H1 (cell line): Measurements from ENCODE around the gene HTRA1. TPM values are rescaled to one million over a fixed set of nuclear protein-coding genes. Genes with fewer than 3 reads are reported as not detected.

Experiments used
- CTCF ChIA-PET: fragments of 300-600 bp; sonication (Branson Sonifier 250); formaldehyde crosslinking; loops from one replicate; lab custom pipeline; 2021; ENCODE audit not compliant: partially characterized antibody; lab: Charles Lee
- POLR2A ChIA-PET: fragments of 300-600 bp; sonication (Branson Sonifier 250); formaldehyde crosslinking; loops from one replicate; lab custom pipeline; 2021; ENCODE audit warnings: inconsistent platforms; ENCODE audit not compliant: partially characterized antibody; lab: Charles Lee
- DNase-seq, 2 experiments: peaks; one replicate each; pipeline versions ENCODE4 v3.0.0 to v3.0.0-alpha.2; 2010 to 2022; ENCODE audit warnings: low spot score in 2 of 2, low read depth in 1 of 2, mixed read lengths in 1 of 2
- FAIRE-seq: peaks from 2 replicates; lab custom pipeline; 2011; peaks lifted over from hg19 to GRCh38; lab: Jason Lieb, UNC
- H2AFZ ChIP-seq: 2 replicates; pipeline ENCODE4 v1.8.1; 2012; ENCODE audit warnings: low read length, inconsistent platforms
- H2AK5ac ChIP-seq: 2 replicates; pipeline ENCODE4 v1.6.1; 2013; ENCODE audit warnings: low read depth, low read length
- H2BK120ac ChIP-seq: replicated peaks from 2 replicates; pipeline ENCODE3; 2013; ENCODE audit warnings: low read depth, low read length, inconsistent platforms
- H2BK12ac ChIP-seq: 2 replicates; pipeline ENCODE4 v1.6.1; 2013; ENCODE audit warnings: low read depth, low read length
- H2BK15ac ChIP-seq: 2 replicates; pipeline ENCODE4 v1.6.1; 2013; ENCODE audit warnings: low read length
- H2BK20ac ChIP-seq: 2 replicates; pipeline ENCODE4 v1.6.1; 2013; ENCODE audit warnings: low read length
- H2BK5ac ChIP-seq: 2 replicates; pipeline ENCODE4 v1.6.1; 2013; ENCODE audit warnings: low read depth, low read length
- H3K14ac ChIP-seq: 2 replicates; pipeline ENCODE4 v1.6.1; 2013; ENCODE audit warnings: inconsistent platforms; ENCODE audit not compliant: insufficient read length
- H3K18ac ChIP-seq: 2 replicates; pipeline ENCODE4 v1.6.1; 2013; ENCODE audit warnings: low read length; ENCODE audit errors: extremely low read depth
- H3K23ac ChIP-seq: 2 replicates; pipeline ENCODE4 v1.6.1; 2013; ENCODE audit warnings: inconsistent platforms; ENCODE audit not compliant: insufficient read length
- H3K23me2 ChIP-seq: 2 replicates; pipeline ENCODE4 v1.6.1; 2013; ENCODE audit warnings: low read depth, low read length
- H3K27ac ChIP-seq: 2 replicates; pipeline ENCODE4 v1.6.1; 2011; ENCODE audit warnings: low read depth, low read length, inconsistent platforms
- H3K27me3 ChIP-seq, 4 experiments: replicated peaks in 1 of 4; 1 replicate in 1 of 4; 2 replicates in 3 of 4; pipeline versions ENCODE4 v1.6.1 to v1.8.1; 2011 to 2013; ENCODE audit warnings: low read length in 3 of 4, mild to moderate bottlenecking in 3 of 4, inconsistent platforms in 2 of 4, mixed read lengths in 2 of 4, moderate library complexity in 1 of 4; ENCODE audit not compliant: control insufficient read depth in 3 of 4, insufficient read depth in 3 of 4; ENCODE audit errors: extremely low read depth in 1 of 4
- H3K36me3 ChIP-seq, 4 experiments: 2 replicates each; pipeline versions ENCODE4 v1.6.1 to v1.8.1; 2011 to 2013; ENCODE audit warnings: mild to moderate bottlenecking in 4 of 4, low read length in 3 of 4, moderate library complexity in 2 of 4, control low read depth in 1 of 4, inconsistent platforms in 1 of 4; ENCODE audit not compliant: insufficient read depth in 4 of 4, control insufficient read depth in 2 of 4
- H3K4ac ChIP-seq: replicated peaks from 2 replicates; pipeline ENCODE3; 2013; ENCODE audit warnings: low read length, low read depth, mixed read lengths, inconsistent platforms; ENCODE audit not compliant: insufficient read length
- H3K4me1 ChIP-seq, 4 experiments: replicated peaks in 1 of 4; 1 replicate in 1 of 4; 2 replicates in 3 of 4; pipeline versions ENCODE4 v1.6.1 to v1.8.1; 2011 to 2013; ENCODE audit warnings: low read length in 3 of 4, inconsistent platforms in 2 of 4, mixed read lengths in 1 of 4; ENCODE audit not compliant: insufficient read depth in 4 of 4, control insufficient read depth in 3 of 4
- H3K4me2 ChIP-seq, 2 experiments: 2 replicates each; pipeline versions ENCODE4 v1.6.1 to v1.8.1; 2011 to 2013; ENCODE audit warnings: low read depth in 2 of 2, low read length in 2 of 2, control low read depth in 1 of 2, inconsistent platforms in 1 of 2, mild to moderate bottlenecking in 1 of 2; ENCODE audit not compliant: insufficient read depth in 1 of 2
- H3K4me3 ChIP-seq, 4 experiments: fragments of 200-600, 300-600 bp in 1 of 4; sonication (generic), shearing (Covaris generic), sonication (Bioruptor Twin) in 1 of 4; 2 replicates each; pipeline versions ENCODE4 v1.5.1 to v1.8.1; 2011 to 2016; ENCODE audit warnings: low read length in 4 of 4, low read depth in 3 of 4, control low read depth in 2 of 4, inconsistent platforms in 2 of 4, mild to moderate bottlenecking in 2 of 4, mixed read lengths in 1 of 4, moderate library complexity in 1 of 4; ENCODE audit not compliant: insufficient read depth in 2 of 4; ENCODE audit errors: extremely low read depth in 1 of 4
- H3K56ac ChIP-seq: replicated peaks from 2 replicates; pipeline ENCODE3; 2013; ENCODE audit warnings: low read depth, mild to moderate bottlenecking, mixed read lengths, low read length, inconsistent platforms; ENCODE audit not compliant: insufficient read length
- H3K79me1 ChIP-seq: 2 replicates; pipeline ENCODE4 v1.6.1; 2013; ENCODE audit warnings: low read depth, low read length, control low read depth
- H3K79me2 ChIP-seq, 2 experiments: 2 replicates each; pipeline versions ENCODE4 v1.6.1 to v1.8.1; 2012 to 2013; ENCODE audit warnings: low read length in 2 of 2, mild to moderate bottlenecking in 2 of 2, inconsistent platforms in 1 of 2; ENCODE audit not compliant: insufficient read depth in 2 of 2, control insufficient read depth in 1 of 2
- H3K9ac ChIP-seq, 4 experiments: replicated peaks in 1 of 4; 1 replicate in 1 of 4; 2 replicates in 3 of 4; pipeline versions ENCODE4 v1.6.1 to v1.8.1; 2011 to 2013; ENCODE audit warnings: low read depth in 3 of 4, low read length in 3 of 4, control low read depth in 2 of 4, mild to moderate bottlenecking in 2 of 4, moderate library complexity in 2 of 4, inconsistent platforms in 1 of 4; ENCODE audit errors: extremely low read depth in 1 of 4
- H3K9me3 ChIP-seq, 2 experiments: 2 replicates each; pipeline versions ENCODE4 v1.6.1 to v1.8.1; 2012 to 2013; ENCODE audit warnings: mild to moderate bottlenecking in 2 of 2, moderate library complexity in 2 of 2, control low read depth in 1 of 2, inconsistent platforms in 1 of 2, low read depth in 1 of 2, low read length in 1 of 2, mixed read lengths in 1 of 2; ENCODE audit not compliant: insufficient read depth in 2 of 2
- H4K20me1 ChIP-seq, 2 experiments: replicated peaks in 1 of 2; 2 replicates each; pipeline versions ENCODE3 to v1.8.1; 2011 to 2013; ENCODE audit warnings: inconsistent platforms in 2 of 2, low read length in 2 of 2, mild to moderate bottlenecking in 1 of 2; ENCODE audit not compliant: insufficient read depth in 2 of 2, control insufficient read depth in 1 of 2
- H4K5ac ChIP-seq: 2 replicates; pipeline ENCODE4 v1.6.1; 2013; ENCODE audit warnings: low read length, low read depth, mixed read lengths, inconsistent platforms; ENCODE audit not compliant: insufficient read length
- H4K8ac ChIP-seq: 2 replicates; pipeline ENCODE4 v1.8.0; 2013; ENCODE audit warnings: mild to moderate bottlenecking, moderate library complexity, low read length, inconsistent platforms; ENCODE audit not compliant: insufficient read depth; ENCODE audit errors: extremely low read depth
- H4K91ac ChIP-seq: replicated peaks from 2 replicates; pipeline ENCODE3; 2013; ENCODE audit warnings: low read length, mixed read lengths, inconsistent platforms; ENCODE audit not compliant: insufficient read length
- ATF3 ChIP-seq: IDR thresholded peaks from 2 replicates; pipeline ENCODE4 v1.6.1; 2011; ENCODE audit warnings: low read depth, mild to moderate bottlenecking, low read length; ENCODE audit not compliant: insufficient read depth
- BACH1 ChIP-seq: IDR thresholded peaks from 2 replicates; pipeline ENCODE4 v1.6.1; 2012; ENCODE audit warnings: low read length, improper control_type of control experiment
- CTBP2 ChIP-seq: IDR thresholded peaks from 2 replicates; pipeline ENCODE4 v1.7.0; 2011; ENCODE audit warnings: borderline replicate concordance, mild to moderate bottlenecking, moderate library complexity, mixed read lengths, low read length; ENCODE audit not compliant: insufficient read depth, insufficient read length
- EP300 ChIP-seq, 2 experiments: IDR thresholded peaks; 1 replicate in 1 of 2; 2 replicates in 1 of 2; pipeline ENCODE4 v1.6.1; 2011 to 2012; ENCODE audit warnings: low read depth in 2 of 2, low read length in 2 of 2, mild to moderate bottlenecking in 2 of 2, borderline replicate concordance in 1 of 2, inconsistent platforms in 1 of 2, moderate library complexity in 1 of 2
- GABPA ChIP-seq: IDR thresholded peaks from 2 replicates; pipeline ENCODE4 v1.6.1; 2011; ENCODE audit warnings: mild to moderate bottlenecking, low read length, moderate library complexity, borderline replicate concordance; ENCODE audit not compliant: insufficient read depth
- NANOG ChIP-seq: IDR thresholded peaks from 2 replicates; pipeline ENCODE4 v1.6.1; 2011; ENCODE audit warnings: low read length, low read depth, mild to moderate bottlenecking, inconsistent platforms; ENCODE audit not compliant: insufficient read depth, poor library complexity, severe bottlenecking
- POU5F1 ChIP-seq: IDR thresholded peaks from 2 replicates; pipeline ENCODE4 v1.6.1; 2011; ENCODE audit warnings: low read depth, mild to moderate bottlenecking, low read length, moderate library complexity
- RBBP5 ChIP-seq: IDR thresholded peaks from 2 replicates; pipeline ENCODE4 v1.7.1; 2012; ENCODE audit warnings: low read depth, mild to moderate bottlenecking, inconsistent platforms, low read length, moderate library complexity, borderline replicate concordance
- RXRA ChIP-seq: IDR thresholded peaks from 2 replicates; pipeline ENCODE4 v1.6.1; 2011; ENCODE audit warnings: low read depth, mild to moderate bottlenecking, low read length, moderate library complexity; ENCODE audit not compliant: insufficient read depth
- SIX5 ChIP-seq: IDR thresholded peaks from 2 replicates; pipeline ENCODE4 v1.6.1; 2011; ENCODE audit warnings: mild to moderate bottlenecking, low read depth, low read length
- polyA plus RNA-seq, 7 experiments: library from polyadenylated mRNA; depleted of rRNA in 3 of 7; stranded (reverse) in 5 of 7; unstranded in 2 of 7; fragments of >200 nt in 5 of 7; fragments of 200-250 nt in 2 of 7; gene quantifications; 1 replicate in 5 of 7; 2 replicates in 1 of 7; 4 replicates in 1 of 7; pipeline versions ENCODE4 v1.2.1 to v1.2.3, GENCODE V29; 2011 to 2013; ENCODE audit warnings: missing spikeins in 2 of 7, mixed read lengths in 2 of 7
- total RNA-seq: library from RNA; stranded (reverse); fragmentation: NEBNext Ultra II Directional; extraction: Animal tissue kit (Norgen Biotek cat#: 25700); gene quantifications from 2 replicates; pipeline ENCODE4 v1.2.1, GENCODE V29; 2021
- TF ChIP-seq, protein P1 (sequence below), 3 experiments: IDR thresholded peaks; 1 replicate in 2 of 3; 2 replicates in 1 of 3; pipeline versions ENCODE4 v1.5.1 to v1.6.1; 2011; ENCODE audit warnings: low read length in 3 of 3, mild to moderate bottlenecking in 3 of 3, inconsistent platforms in 2 of 3, low read depth in 1 of 3, moderate library complexity in 1 of 3; ENCODE audit not compliant: insufficient read depth in 1 of 3; ENCODE audit errors: control extremely low read depth in 1 of 3

Gene HTRA1
- total and polyA plus RNA-seq, 2 of the 8 experiments (the other 6 are each of a cell fraction or from before 2014, with no cell fraction given) = 15.8 to 20.1 TPM

GRCh38 chr10:122421742-122422141 lies 39.6 kb upstream of the HTRA1 start:
- Histone ChIP-seq H2AK5ac (no peak overlapping the region), H2BK5ac (no peak overlapping the region), H3K23ac (no peak overlapping the region), H4K5ac (no peak overlapping the region), H3K9me3 (no peaks in the 10 kb centered on the region), H3K27ac (no peak overlapping the region), H3K36me3 (peaks cover 0 to 25% (median 4%) of the 10 kb centered on the region in 4 experiments; a peak in 5 of 8 replicates), H2BK120ac (no peak overlapping the region), H3K4ac (no peak overlapping the region), H3K79me2 (no peaks in the 10 kb centered on the region), H4K8ac (no peak overlapping the region), H4K91ac (no peak overlapping the region), H3K4me3 (no peak overlapping the region), H3K27me3 (no peaks in the 10 kb centered on the region), H3K56ac (no peak overlapping the region), H3K79me1 (no peaks in the 10 kb centered on the region; the same call in 1 of the 2 replicates), H2BK15ac (no peak overlapping the region), H3K9ac (no peak overlapping the region), H3K4me1 (0 out of 7 replicates have a peak, but pooled peaks cover 0 to 3% (median 0%) of the 10 kb centered on the region in 4 experiments), H2BK20ac (no peak overlapping the region), H4K20me1 (no peaks in the 10 kb centered on the region), H3K18ac (no peak overlapping the region), H3K23me2 (no peaks in the 10 kb centered on the region), H3K4me2 (no peak overlapping the region), H2BK12ac (no peak overlapping the region), H3K14ac (no peak overlapping the region), H2AFZ (no peak overlapping the region)
- FAIRE-seq (no peak), DNase-seq (no peak)
- ChIA-PET CTCF (interaction anchor here (1.2 kb wide), 1 partner anchor 145 kb away, joined by 3 read pairs; no protein-coding TSS in a partner anchor), POLR2A (no interaction called here)
- TF ChIP-seq NANOG (no peak), EP300 (IDR thresholded peaks at IDR 0.05; ENCODE audit: borderline replicate concordance in 1 of 2, low read depth in 2 of 2, low read length in 2 of 2) (no peak), SIX5 (no peak), BACH1 (no peak), RBBP5 (no peak), POU5F1 (no peak), CTBP2 (no peak), GABPA (no peak), RXRA (no peak), ATF3 (no peak)
- TF ChIP-seq, protein P1, sequence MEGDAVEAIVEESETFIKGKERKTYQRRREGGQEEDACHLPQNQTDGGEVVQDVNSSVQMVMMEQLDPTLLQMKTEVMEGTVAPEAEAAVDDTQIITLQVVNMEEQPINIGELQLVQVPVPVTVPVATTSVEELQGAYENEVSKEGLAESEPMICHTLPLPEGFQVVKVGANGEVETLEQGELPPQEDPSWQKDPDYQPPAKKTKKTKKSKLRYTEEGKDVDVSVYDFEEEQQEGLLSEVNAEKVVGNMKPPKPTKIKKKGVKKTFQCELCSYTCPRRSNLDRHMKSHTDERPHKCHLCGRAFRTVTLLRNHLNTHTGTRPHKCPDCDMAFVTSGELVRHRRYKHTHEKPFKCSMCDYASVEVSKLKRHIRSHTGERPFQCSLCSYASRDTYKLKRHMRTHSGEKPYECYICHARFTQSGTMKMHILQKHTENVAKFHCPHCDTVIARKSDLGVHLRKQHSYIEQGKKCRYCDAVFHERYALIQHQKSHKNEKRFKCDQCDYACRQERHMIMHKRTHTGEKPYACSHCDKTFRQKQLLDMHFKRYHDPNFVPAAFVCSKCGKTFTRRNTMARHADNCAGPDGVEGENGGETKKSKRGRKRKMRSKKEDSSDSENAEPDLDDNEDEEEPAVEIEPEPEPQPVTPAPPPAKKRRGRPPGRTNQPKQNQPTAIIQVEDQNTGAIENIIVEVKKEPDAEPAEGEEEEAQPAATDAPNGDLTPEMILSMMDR (IDR thresholded peaks at IDR 0.05; ENCODE audit: control extremely low read depth in 1 of 3, insufficient read depth in 1 of 3, low read depth in 1 of 3, low read length in 3 of 3) = no peak
